SHP77 treated with DMSO at 0.1 percent for 48 hours (cell line): ENCODE data around the gene SIVA1.

ENCODE experiments used
- DNase-seq: peaks from one replicate; lab custom pipeline; 2025; lab: John Stamatoyannopoulos, UW

SIVA1 gene

DNA sequence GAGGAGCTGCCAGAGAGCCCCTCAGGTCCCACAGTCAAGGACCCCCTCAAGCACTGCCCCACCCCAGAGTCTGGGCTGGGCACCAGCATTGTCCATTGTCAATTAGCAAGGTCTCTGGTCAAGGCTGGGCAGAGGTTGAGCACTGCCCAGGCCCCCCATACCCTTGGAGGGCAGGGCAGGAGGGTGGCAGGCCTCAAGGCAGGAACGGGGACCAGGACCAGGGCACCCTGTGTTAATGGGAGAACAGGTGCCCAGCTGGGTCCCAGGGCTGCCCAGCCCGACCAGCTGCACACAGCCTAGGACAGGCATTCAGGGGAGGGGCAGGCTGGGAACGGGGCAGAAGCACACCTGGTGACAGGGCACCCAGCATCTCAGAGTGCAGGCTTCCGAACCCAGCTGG is 18.4 kb downstream of the SIVA1 start:
- DNase-seq = no peak

- DNase-seq = no peak
Observed at GRCh38 chr14:104771918-104772706, 19.2 kb downstream of the SIVA1 start.

- no peak for DNase-seq
Observed at GRCh38 chr14:104772707-104773504, 20.0 kb downstream of the SIVA1 start.

- DNase-seq = no peak
Observed at GRCh38 chr14:104773505-104774452, 20.8 kb downstream of the SIVA1 start.

- no peak for DNase-seq
Observed at GRCh38 chr14:104774453-104775072, 21.6 kb downstream of the SIVA1 start.

GRCh38 chr14:104775073-104775489 is 22.1 kb downstream of the SIVA1 start:
- no peak for DNase-seq

DNA sequence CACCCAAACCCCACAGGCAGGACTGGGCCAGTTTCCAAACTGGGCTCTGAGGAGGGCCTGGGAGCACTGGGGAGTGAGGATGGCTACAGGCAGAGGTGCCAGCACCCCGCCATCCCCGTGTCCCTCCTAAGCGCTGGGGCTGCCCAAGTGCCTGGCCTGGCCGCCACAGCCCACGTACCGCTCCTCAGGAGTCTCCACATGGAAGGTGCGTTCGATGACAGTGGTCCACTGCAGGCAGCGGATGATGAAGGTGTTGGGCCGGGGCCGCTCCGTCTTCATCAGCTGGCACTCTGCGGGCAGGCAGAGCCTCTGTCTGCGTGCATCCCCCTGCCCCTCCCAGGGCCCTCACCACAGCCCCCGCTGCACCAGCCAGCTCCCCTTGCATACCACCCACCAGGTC is 23.5 kb downstream of the SIVA1 start:
- DNase-seq = no peak

GRCh38 chr14:104776961-104777807 is 24.2 kb downstream of the SIVA1 start:
- DNase-seq = no peak

- DNase-seq = no peak
Observed at GRCh38 chr14:104777808-104778249, 24.9 kb downstream of the SIVA1 start.

DNA sequence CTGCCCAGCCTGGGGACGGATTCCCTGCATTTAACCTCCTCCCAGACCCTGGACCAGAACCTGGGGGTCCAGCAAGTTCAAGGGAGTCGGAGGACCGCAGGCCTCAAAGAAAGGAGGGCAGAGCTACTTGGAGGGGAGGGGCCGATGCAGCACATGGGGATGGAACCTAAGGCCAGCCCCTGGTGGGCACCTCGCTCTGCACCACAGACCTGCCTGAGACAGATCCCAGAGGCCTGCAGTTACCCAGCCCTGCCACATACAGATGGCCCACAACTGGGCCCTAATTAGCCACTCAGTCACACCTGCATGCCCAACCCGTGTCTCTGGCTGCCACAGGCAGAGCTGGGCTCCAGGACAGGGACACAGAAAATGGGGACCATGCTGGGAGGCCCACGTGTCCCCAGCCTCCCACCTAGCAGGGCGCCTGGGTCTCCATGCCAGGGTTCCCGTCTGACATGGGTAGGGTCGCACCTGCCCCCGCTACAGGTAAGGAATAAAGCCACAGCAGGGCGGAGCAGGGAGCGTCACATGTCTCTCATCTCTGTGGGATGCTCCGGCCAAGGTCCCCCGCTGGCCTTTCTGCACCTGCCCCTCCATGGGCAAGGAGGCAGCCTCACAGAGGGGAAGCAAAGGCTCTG is 25.9 kb downstream of the SIVA1 start:
- DNase-seq = no peak

DNA sequence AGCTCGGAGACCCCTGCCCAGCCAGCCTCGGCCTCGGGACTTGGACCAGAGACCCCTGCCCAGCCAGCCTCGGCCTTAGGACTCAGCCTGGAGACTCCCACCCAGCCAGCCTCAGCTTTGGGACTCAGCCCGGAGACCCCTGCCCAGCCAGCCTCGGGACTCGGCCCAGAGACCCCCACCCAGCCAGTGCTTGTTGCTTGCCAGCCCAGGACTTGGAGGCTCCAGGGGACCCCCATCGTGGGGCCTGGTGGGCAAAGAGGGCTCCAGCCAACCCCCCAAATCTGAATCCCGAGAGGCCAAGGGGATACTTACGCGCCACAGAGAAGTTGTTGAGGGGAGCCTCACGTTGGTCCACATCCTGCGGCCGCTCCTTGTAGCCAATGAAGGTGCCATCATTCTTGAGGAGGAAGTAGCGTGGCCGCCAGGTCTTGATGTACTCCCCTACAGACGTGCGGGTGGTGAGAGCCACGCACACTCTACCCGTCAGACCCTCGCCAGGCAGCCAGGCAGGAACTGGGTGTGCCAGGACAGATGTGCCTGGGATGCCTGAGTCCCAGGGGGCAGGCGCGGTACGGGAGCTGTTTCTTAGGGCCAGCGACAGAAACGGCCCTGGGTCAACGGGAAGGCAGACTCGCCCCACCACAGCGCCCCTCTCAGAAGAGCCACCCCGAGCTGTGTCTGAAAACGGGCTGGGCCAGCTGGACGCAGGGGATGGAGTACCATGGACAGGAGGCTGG is 27.0 kb downstream of the SIVA1 start:
- DNase-seq = no peak

- no peak for DNase-seq
Observed at GRCh38 chr14:104780513-104781030, 27.6 kb downstream of the SIVA1 start.

DNA sequence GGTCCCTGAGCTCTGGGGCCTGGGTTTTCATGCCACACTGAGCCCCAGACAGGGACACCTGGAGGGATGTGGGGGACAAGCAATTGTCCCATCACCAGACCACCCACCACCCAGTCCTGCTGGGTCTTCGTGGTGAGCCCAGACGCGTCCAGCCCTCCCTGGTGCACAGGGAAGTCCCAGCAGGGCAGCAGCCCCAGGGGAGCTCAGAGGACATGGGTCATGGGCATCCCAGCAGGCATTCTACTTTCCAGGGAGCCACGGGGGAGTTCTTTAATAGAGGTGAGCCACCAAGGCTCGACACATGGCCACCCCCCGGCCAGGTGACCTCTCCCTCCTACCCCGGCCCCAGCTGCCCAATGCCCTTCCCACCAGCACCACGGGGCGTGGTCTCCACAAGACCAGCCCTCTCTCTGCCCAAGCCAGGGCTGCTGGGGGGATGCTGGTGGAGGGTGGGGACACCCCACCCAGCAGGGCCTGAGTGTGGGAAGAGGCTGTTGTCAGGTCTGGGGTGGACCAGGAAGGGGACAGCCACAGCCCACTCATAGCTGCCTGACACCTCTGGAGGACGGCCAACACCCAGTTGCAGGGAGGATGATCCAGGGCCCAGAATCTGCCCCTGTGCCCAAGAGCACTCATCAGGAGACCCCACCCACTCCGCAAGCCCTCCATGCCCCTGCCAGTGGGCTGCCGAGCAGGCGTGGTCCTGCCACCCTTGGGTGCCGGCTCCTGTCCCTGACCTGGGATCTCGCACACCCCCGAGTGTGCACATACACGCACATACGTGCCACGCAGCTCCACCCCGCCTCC is 28.5 kb downstream of the SIVA1 start:
- no peak for DNase-seq

GRCh38 chr14:104782086-104782807 is 29.3 kb downstream of the SIVA1 start:
- DNase-seq = no peak

GRCh38 chr14:104782808-104783139 is 29.8 kb downstream of the SIVA1 start:
- DNase-seq = no peak

- DNase-seq = no peak
Observed at GRCh38 chr14:104783484-104784217, 30.7 kb downstream of the SIVA1 start.

DNA sequence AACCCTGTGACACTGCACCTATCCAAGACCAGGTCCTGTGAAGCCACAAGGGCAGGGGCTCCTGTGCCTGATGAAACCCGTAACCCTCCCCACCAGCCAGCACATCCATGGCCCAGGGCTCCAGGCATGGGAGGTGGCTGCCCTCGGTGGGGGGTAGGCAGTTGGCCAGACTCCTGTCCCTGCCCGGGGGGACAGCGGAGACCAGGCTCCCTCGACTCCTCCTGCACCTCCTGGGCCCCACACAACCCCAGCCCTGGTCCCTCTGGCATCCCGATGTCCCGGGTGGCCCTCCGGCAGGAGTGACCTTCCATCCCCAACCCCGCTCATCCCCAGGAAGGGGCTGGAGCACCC is 31.2 kb downstream of the SIVA1 start:
- no peak for DNase-seq
